HEK293 (cell line): ENCODE data around the gene RETREG3.

Experiments
- GLIS2 ChIP-seq: fragments of 450-650 bp; formaldehyde crosslinking; IDR thresholded peaks from 2 replicates; pipeline ENCODE4 v1.5.1; 2016; ENCODE audit warnings: missing biosample characterization, missing genetic modification characterization
- HOXD13 ChIP-seq: sonication (generic); formaldehyde crosslinking; IDR thresholded peaks from 2 replicates; pipeline ENCODE4 v1.8.0; 2022; ENCODE audit warnings: missing genetic modification reagents, borderline replicate concordance
- SCRT1 ChIP-seq: fragments of 450-650 bp; formaldehyde crosslinking; IDR thresholded peaks from 2 replicates; pipeline ENCODE4 v1.5.1; 2016; ENCODE audit warnings: missing biosample characterization, missing genetic modification characterization, borderline replicate concordance
- SP3 ChIP-seq: fragments of 450-650 bp; formaldehyde crosslinking; IDR thresholded peaks from 2 replicates; pipeline ENCODE4 v1.5.1; 2016; ENCODE audit warnings: missing biosample characterization, missing genetic modification characterization
- ZBTB11 ChIP-seq: fragments of 450-650 bp; formaldehyde crosslinking; conservative IDR thresholded peaks from 2 replicates; pipeline ENCODE4 v1.5.1; 2016; ENCODE audit warnings: low read depth, missing biosample characterization, missing genetic modification characterization
- ZBTB20 ChIP-seq: fragments of 450-650 bp; formaldehyde crosslinking; IDR thresholded peaks from 2 replicates; pipeline ENCODE4 v1.5.1; 2016; ENCODE audit warnings: missing biosample characterization, missing genetic modification characterization
- ZFP3 ChIP-seq: fragments of 450-650 bp; formaldehyde crosslinking; IDR thresholded peaks from 2 replicates; pipeline ENCODE4 v1.5.1; 2016; ENCODE audit warnings: low read depth, missing biosample characterization, missing genetic modification characterization
- ZFP41 ChIP-seq: fragments of 450-650 bp; formaldehyde crosslinking; IDR thresholded peaks from 2 replicates; pipeline ENCODE4 v1.5.1; 2016; ENCODE audit warnings: missing biosample characterization, missing genetic modification characterization, borderline replicate concordance
- ZNF157 ChIP-seq: fragments of 450-650 bp; formaldehyde crosslinking; IDR thresholded peaks from 2 replicates; pipeline ENCODE4 v1.5.1; 2016; ENCODE audit warnings: missing biosample characterization, missing genetic modification characterization
- ZNF211 ChIP-seq: fragments of 450-650 bp; formaldehyde crosslinking; IDR thresholded peaks from 2 replicates; pipeline ENCODE4 v1.5.1; 2016; ENCODE audit warnings: low read depth, missing biosample characterization, missing genetic modification characterization
- ZNF274 ChIP-seq, 2 experiments: fragments of 200-500 bp in 1 of 2; fragments of 450-650 bp in 1 of 2; sonication (Bioruptor generic) in 1 of 2; formaldehyde crosslinking in 1 of 2; IDR thresholded peaks; 2 replicates each; pipeline versions ENCODE4 v1.5.1 to v1.6.1; 2014 to 2016; ENCODE audit warnings: borderline replicate concordance in 1 of 2, inconsistent platforms in 1 of 2, low read length in 1 of 2, missing biosample characterization in 1 of 2, missing genetic modification characterization in 1 of 2
- ZNF350 ChIP-seq: fragments of 450-650 bp; formaldehyde crosslinking; IDR thresholded peaks from 2 replicates; pipeline ENCODE4 v1.5.0; 2017; ENCODE audit warnings: missing biosample characterization, mild to moderate bottlenecking, missing genetic modification characterization
- ZNF366 ChIP-seq: fragments of 450-650 bp; formaldehyde crosslinking; conservative IDR thresholded peaks from 2 replicates; pipeline ENCODE4 v1.5.1; 2016; ENCODE audit warnings: missing biosample characterization, missing genetic modification characterization
- ZNF394 ChIP-seq: fragments of 450-650 bp; formaldehyde crosslinking; IDR thresholded peaks from 2 replicates; pipeline ENCODE4 v1.5.1; 2016; ENCODE audit warnings: missing biosample characterization, missing genetic modification characterization, mild to moderate bottlenecking, moderate library complexity, borderline replicate concordance
- ZNF423 ChIP-seq: fragments of 450-650 bp; formaldehyde crosslinking; IDR thresholded peaks from 2 replicates; pipeline ENCODE4 v1.5.1; 2016; ENCODE audit warnings: missing biosample characterization, missing genetic modification characterization
- ZNF548 ChIP-seq: fragments of 450-650 bp; formaldehyde crosslinking; IDR thresholded peaks from 2 replicates; pipeline ENCODE4 v1.5.1; 2016; ENCODE audit warnings: missing biosample characterization, missing genetic modification characterization
- ZNF571 ChIP-seq: fragments of 450-650 bp; formaldehyde crosslinking; IDR thresholded peaks from 2 replicates; pipeline ENCODE4 v1.5.0; 2017; ENCODE audit warnings: missing biosample characterization, missing genetic modification characterization
- ZNF621 ChIP-seq: fragments of 450-650 bp; formaldehyde crosslinking; IDR thresholded peaks from 2 replicates; pipeline ENCODE4 v1.5.1; 2017; ENCODE audit warnings: missing biosample characterization, missing genetic modification characterization
- ZNF629 ChIP-seq: fragments of 450-650 bp; formaldehyde crosslinking; IDR thresholded peaks from 2 replicates; pipeline ENCODE4 v1.5.1; 2017; ENCODE audit warnings: missing biosample characterization, missing genetic modification characterization
- ZNF658 ChIP-seq: fragments of 450-650 bp; formaldehyde crosslinking; IDR thresholded peaks from 2 replicates; pipeline ENCODE4; 2016; ENCODE audit warnings: missing biosample characterization, missing genetic modification characterization
- ZNF664 ChIP-seq: fragments of 450-650 bp; formaldehyde crosslinking; IDR thresholded peaks from 2 replicates; pipeline ENCODE4 v1.5.1; 2016; ENCODE audit warnings: missing biosample characterization, missing genetic modification characterization
- ZNF670 ChIP-seq: fragments of 450-650 bp; formaldehyde crosslinking; IDR thresholded peaks from 2 replicates; pipeline ENCODE4 v1.5.1; 2016; ENCODE audit warnings: missing biosample characterization, missing genetic modification characterization, low read depth
- ZNF707 ChIP-seq: fragments of 450-650 bp; formaldehyde crosslinking; IDR thresholded peaks from 2 replicates; pipeline ENCODE4 v1.5.1; 2016; ENCODE audit warnings: missing biosample characterization, missing genetic modification characterization
- ZNF747 ChIP-seq: fragments of 450-650 bp; formaldehyde crosslinking; IDR thresholded peaks from 2 replicates; pipeline ENCODE4 v1.5.1; 2016; ENCODE audit warnings: missing biosample characterization, missing genetic modification characterization
- ZNF76 ChIP-seq: fragments of 450-650 bp; formaldehyde crosslinking; IDR thresholded peaks from 2 replicates; pipeline ENCODE4; 2016; ENCODE audit warnings: low read depth, missing biosample characterization, missing genetic modification characterization, borderline replicate concordance
- ZNF776 ChIP-seq: fragments of 450-650 bp; formaldehyde crosslinking; IDR thresholded peaks from 2 replicates; pipeline ENCODE4 v1.5.0; 2017; ENCODE audit warnings: missing biosample characterization, missing genetic modification characterization, borderline replicate concordance
- TF ChIP-seq, protein P1 (sequence below): fragments of 450-650 bp; formaldehyde crosslinking; IDR thresholded peaks from 2 replicates; pipeline ENCODE4 v1.5.1; 2016; ENCODE audit warnings: missing biosample characterization, missing genetic modification characterization
- TF ChIP-seq, protein P2 (sequence below): fragments of 450-650 bp; formaldehyde crosslinking; IDR thresholded peaks from 2 replicates; pipeline ENCODE4 v1.5.1; 2016; ENCODE audit warnings: missing biosample characterization, missing genetic modification characterization
- TF ChIP-seq, protein P3 (sequence below): fragments of 450-650 bp; formaldehyde crosslinking; IDR thresholded peaks from 2 replicates; pipeline ENCODE4 v1.5.1; 2016; ENCODE audit warnings: missing biosample characterization, missing genetic modification characterization
- TF ChIP-seq, protein P4 (sequence below): fragments of 450-650 bp; formaldehyde crosslinking; IDR thresholded peaks from 2 replicates; pipeline ENCODE4 v1.5.1; 2017; ENCODE audit warnings: missing biosample characterization, missing genetic modification characterization

Gene RETREG3

DNA sequence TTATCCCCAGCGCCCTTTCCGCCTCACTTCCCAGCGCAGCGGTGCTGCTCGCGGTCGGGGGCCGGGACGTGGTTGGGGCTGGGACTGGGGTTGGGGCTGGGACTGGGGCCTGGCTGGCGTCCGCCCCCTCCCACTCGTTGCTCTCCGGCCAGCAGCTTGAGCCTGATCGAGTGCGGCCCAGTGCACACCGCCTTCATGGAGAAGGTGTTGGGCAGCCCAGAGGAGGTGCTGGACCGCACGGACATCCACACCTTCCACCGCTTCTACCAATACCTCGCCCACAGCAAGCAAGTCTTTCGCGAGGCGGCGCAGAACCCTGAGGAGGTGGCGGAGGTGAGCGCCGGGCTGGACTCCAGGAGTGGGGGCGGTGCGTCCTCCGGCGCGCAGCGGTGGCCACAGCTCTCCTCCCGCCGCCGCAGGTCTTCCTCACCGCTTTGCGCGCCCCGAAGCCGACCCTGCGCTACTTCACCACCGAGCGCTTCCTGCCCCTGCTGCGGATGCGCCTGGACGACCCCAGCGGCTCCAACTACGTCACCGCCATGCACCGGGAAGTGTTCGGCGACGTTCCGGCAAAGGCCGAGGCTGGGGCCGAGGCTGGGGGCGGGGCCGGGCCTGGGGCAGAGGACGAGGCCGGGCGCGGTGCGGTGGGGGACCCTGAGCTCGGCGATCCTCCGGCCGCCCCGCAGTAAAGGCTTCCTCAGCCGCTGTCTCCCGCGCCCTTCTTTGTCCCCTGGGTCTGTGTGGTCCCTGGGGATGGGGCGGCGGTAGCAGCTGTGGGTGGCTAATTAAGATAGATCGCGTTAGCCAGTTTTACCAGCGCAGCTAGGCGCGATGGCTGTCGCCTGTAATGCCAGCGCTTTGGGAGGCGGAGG is 54.7 kb downstream of the RETREG3 start (continued):
- TF ChIP-seq, protein P1, sequence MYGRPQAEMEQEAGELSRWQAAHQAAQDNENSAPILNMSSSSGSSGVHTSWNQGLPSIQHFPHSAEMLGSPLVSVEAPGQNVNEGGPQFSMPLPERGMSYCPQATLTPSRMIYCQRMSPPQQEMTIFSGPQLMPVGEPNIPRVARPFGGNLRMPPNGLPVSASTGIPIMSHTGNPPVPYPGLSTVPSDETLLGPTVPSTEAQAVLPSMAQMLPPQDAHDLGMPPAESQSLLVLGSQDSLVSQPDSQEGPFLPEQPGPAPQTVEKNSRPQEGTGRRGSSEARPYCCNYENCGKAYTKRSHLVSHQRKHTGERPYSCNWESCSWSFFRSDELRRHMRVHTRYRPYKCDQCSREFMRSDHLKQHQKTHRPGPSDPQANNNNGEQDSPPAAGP (tag by site-specific recombination): peak; percentile 76
- no peak for TF ChIP-seq ZNF157 (tag by site-specific recombination)
- no peak for TF ChIP-seq ZNF350
- TF ChIP-seq ZNF211 (tag by site-specific recombination): no peak
- no peak for TF ChIP-seq ZNF548 (tag by site-specific recombination)
- TF ChIP-seq ZNF571: no peak
- peak; percentile 73 for TF ChIP-seq ZNF423 (tag by site-specific recombination)
- TF ChIP-seq GLIS2 (tag by site-specific recombination): peak; percentile 90
- peak; percentile 80 for TF ChIP-seq ZBTB11
- no peak for TF ChIP-seq ZNF776 (tag by site-specific recombination)
- TF ChIP-seq ZNF394: peak; percentile 92
- TF ChIP-seq ZNF274 (IDR thresholded peaks at IDR 0.05; ENCODE audit: low read length): no peak
- TF ChIP-seq ZNF274 (tag by site-specific recombination; IDR thresholded peaks at IDR 0.05; ENCODE audit: borderline replicate concordance): no peak
- peak; percentile 95 for TF ChIP-seq ZBTB20 (tag by site-specific recombination)
- TF ChIP-seq ZNF621 (tag by site-specific recombination): no peak
- no peak for TF ChIP-seq ZFP3
- no peak for TF ChIP-seq ZFP41
- TF ChIP-seq, protein P2, sequence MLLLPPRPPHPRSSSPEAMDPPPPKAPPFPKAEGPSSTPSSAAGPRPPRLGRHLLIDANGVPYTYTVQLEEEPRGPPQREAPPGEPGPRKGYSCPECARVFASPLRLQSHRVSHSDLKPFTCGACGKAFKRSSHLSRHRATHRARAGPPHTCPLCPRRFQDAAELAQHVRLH (tag by site-specific recombination): no peak
- no peak for TF ChIP-seq ZNF664 (tag by site-specific recombination)
- no peak for TF ChIP-seq ZNF366 (tag by site-specific recombination)
- TF ChIP-seq ZNF629 (tag by site-specific recombination): peak; percentile 98
- no peak for TF ChIP-seq ZNF747 (tag by site-specific recombination)
- no peak; the same call in 1 of the 2 replicates for TF ChIP-seq ZNF76 (tag by site-specific recombination)
- TF ChIP-seq ZNF658 (tag by site-specific recombination): no peak
- TF ChIP-seq HOXD13 (CRISPR knock-in tag): no peak
- TF ChIP-seq ZNF670 (tag by site-specific recombination): no peak
- peak; percentile 72 for TF ChIP-seq SP3
- no peak for TF ChIP-seq ZNF707 (tag by site-specific recombination)
- TF ChIP-seq SCRT1 (tag by site-specific recombination): no peak
- TF ChIP-seq, protein P3, sequence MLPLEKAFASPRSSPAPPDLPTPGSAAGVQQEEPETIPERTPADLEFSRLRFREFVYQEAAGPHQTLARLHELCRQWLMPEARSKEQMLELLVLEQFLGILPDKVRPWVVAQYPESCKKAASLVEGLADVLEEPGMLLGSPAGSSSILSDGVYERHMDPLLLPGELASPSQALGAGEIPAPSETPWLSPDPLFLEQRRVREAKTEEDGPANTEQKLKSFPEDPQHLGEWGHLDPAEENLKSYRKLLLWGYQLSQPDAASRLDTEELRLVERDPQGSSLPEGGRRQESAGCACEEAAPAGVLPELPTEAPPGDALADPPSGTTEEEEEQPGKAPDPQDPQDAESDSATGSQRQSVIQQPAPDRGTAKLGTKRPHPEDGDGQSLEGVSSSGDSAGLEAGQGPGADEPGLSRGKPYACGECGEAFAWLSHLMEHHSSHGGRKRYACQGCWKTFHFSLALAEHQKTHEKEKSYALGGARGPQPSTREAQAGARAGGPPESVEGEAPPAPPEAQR (tag by site-specific recombination): no peak
- TF ChIP-seq, protein P4, sequence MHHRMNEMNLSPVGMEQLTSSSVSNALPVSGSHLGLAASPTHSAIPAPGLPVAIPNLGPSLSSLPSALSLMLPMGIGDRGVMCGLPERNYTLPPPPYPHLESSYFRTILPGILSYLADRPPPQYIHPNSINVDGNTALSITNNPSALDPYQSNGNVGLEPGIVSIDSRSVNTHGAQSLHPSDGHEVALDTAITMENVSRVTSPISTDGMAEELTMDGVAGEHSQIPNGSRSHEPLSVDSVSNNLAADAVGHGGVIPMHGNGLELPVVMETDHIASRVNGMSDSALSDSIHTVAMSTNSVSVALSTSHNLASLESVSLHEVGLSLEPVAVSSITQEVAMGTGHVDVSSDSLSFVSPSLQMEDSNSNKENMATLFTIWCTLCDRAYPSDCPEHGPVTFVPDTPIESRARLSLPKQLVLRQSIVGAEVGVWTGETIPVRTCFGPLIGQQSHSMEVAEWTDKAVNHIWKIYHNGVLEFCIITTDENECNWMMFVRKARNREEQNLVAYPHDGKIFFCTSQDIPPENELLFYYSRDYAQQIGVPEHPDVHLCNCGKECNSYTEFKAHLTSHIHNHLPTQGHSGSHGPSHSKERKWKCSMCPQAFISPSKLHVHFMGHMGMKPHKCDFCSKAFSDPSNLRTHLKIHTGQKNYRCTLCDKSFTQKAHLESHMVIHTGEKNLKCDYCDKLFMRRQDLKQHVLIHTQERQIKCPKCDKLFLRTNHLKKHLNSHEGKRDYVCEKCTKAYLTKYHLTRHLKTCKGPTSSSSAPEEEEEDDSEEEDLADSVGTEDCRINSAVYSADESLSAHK (tag by site-specific recombination): no peak
